HL-60 (cell line): ENCODE results near the gene RTN4RL1.

Experiments used
- SPI1 ChIP-seq: IDR thresholded peaks from 2 replicates; pipeline ENCODE4 v1.6.1; 2012; ENCODE audit warnings: low read depth, mild to moderate bottlenecking, borderline replicate concordance
- TF ChIP-seq, protein P1 (sequence below): IDR thresholded peaks from one replicate; pipeline ENCODE4 v1.5.1; 2011; ENCODE audit warnings: low read length, control low read depth, inconsistent platforms; ENCODE audit not compliant: insufficient read depth

DNA sequence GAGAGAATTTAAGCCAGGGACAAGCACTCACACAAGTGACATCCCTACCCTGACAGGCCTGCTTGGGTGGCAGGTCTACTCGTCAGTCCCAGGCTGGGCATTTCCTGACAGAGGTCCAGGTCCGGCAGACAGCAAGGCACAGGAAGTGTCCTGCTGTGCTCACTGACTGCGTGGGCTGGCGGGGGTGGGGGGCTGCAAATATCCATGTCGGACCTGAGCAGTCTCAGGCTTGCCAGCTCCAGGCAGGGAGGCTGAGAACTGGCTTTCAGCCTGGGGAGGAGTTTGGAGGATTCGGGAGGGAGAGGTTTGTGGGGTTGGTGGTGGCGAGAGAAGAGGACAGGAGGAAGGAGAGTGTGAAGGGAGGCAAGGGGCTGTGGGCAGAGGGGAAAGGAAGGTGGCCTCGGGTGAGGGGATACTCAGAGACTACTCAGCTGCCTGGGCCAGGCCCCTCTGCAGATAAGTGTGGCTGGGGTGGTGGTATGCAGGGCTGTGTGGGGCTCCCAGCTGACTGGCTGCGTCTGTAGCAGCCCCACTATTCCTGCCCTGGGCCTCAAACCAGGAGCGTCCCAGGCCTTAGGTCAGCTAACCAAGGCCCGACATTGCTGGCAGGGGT lies 37.5 kb upstream of the RTN4RL1 start:
- TF ChIP-seq, protein P1, sequence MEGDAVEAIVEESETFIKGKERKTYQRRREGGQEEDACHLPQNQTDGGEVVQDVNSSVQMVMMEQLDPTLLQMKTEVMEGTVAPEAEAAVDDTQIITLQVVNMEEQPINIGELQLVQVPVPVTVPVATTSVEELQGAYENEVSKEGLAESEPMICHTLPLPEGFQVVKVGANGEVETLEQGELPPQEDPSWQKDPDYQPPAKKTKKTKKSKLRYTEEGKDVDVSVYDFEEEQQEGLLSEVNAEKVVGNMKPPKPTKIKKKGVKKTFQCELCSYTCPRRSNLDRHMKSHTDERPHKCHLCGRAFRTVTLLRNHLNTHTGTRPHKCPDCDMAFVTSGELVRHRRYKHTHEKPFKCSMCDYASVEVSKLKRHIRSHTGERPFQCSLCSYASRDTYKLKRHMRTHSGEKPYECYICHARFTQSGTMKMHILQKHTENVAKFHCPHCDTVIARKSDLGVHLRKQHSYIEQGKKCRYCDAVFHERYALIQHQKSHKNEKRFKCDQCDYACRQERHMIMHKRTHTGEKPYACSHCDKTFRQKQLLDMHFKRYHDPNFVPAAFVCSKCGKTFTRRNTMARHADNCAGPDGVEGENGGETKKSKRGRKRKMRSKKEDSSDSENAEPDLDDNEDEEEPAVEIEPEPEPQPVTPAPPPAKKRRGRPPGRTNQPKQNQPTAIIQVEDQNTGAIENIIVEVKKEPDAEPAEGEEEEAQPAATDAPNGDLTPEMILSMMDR = no peak
- TF ChIP-seq SPI1 = no peak
